Skin of body (tissue), 2 donors: Measurements from ENCODE around the gene AMFR. TPM values are rescaled to one million over a fixed set of nuclear protein-coding genes. Genes with fewer than 3 reads are reported as not detected.

ENCODE experiments used
- DNase-seq: peaks from one replicate; lab custom pipeline; 2025; lab: John Stamatoyannopoulos, UW
- total RNA-seq: library from RNA; depleted of rRNA; stranded (reverse); fragments of >200 nt; gene quantifications from one replicate; pipeline ENCODE4 v1.2.3, GENCODE V29; 2014

AMFR gene
- total RNA-seq, 1 donor from 2014 or later, result 88.4 TPM

DNA sequence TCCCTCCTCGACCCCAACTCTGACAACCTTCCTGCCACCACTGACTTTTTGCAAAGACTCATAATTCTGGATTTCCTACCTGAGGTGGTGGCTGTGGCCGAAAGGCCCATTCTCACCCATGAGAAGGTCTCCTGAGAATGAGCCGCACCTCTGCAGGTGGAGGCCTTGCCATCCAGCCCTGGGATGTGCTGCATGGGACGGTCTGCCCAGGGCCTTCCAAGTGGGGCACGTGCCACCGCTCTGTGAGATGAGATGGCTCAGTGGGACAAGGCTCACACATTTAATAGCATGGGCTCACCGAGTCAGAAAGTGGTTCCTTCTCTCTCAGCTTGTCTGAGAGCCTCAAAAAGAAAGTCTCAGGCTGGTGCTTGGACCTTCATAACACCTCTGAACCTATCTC is 112.8 kb downstream of the AMFR start:
- no peak for DNase-seq

DNA sequence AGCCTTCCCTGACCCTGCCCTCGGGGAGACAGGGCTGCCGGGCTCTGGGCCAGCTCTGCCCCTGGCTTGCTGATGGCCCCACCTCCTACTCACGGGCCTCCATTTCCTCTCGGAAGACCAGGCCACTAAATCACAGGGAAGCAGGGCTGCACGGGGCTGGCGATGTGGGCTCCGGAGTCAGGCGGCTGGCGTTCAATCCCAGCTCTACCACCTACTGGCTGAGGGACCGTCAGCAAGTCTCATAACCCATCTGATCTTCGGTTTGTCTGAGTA is 113.4 kb downstream of the AMFR start:
- no peak for DNase-seq

Other genes starting within 250 kb of the AMFR start
- gene GNAO1, start 234.1 kb downstream of the AMFR start, total RNA-seq, result 1.8 TPM
- 78.3 TPM for gene NUDT21, start 25.8 kb upstream of the AMFR start, total RNA-seq
- 46.6 TPM for gene OGFOD1, start 26.0 kb upstream of the AMFR start, total RNA-seq
- 60.5 TPM for gene BBS2, start 94.5 kb upstream of the AMFR start, total RNA-seq
- gene MT4, start 139.5 kb upstream of the AMFR start, total RNA-seq, result 76.2 TPM
- gene MT3, start 164.0 kb upstream of the AMFR start, total RNA-seq, result not detected
- 10.7 TPM for gene MT2A, start 183.0 kb upstream of the AMFR start, total RNA-seq
- 13.8 TPM for gene MT1E, start 200.2 kb upstream of the AMFR start, total RNA-seq
- gene MT1M, start 207.1 kb upstream of the AMFR start, total RNA-seq, result 1.5 TPM
- gene MT1A, start 213.1 kb upstream of the AMFR start, total RNA-seq, result 1.4 TPM
- not detected for gene MT1B, start 226.3 kb upstream of the AMFR start, total RNA-seq
- 0.49 TPM for gene MT1F, start 232.4 kb upstream of the AMFR start, total RNA-seq
- gene MT1G, start 242.5 kb upstream of the AMFR start, total RNA-seq, result 1.8 TPM
- not detected for gene MT1H, start 244.3 kb upstream of the AMFR start, total RNA-seq